BJ (cell line): ENCODE data around the gene PCDHGA3. TPM values are rescaled to one million over a fixed set of nuclear protein-coding genes. Genes with fewer than 3 reads are reported as not detected.

Experiments used
- CTCF ChIA-PET: fragments of 350-600 bp; formaldehyde crosslinking; extraction: SDS; loops from one replicate; lab custom pipeline; 2021; ENCODE audit warnings: antibody characterized with exemption, inconsistent platforms; lab: Yijun Ruan, JAX
- POLR2A ChIA-PET: fragments of 300-600 bp; sonication (Branson Sonifier 250); formaldehyde crosslinking; extraction: SDS; loops from one replicate; lab custom pipeline; 2021; ENCODE audit warnings: antibody characterized with exemption; lab: Charles Lee
- DNase-seq: peaks from one replicate; pipeline ENCODE4 v3.0.0-alpha.2; 2011; ENCODE audit warnings: low read depth
- H3K27me3 ChIP-seq: 2 replicates; pipeline ENCODE4 v1.6.0; 2011; ENCODE audit warnings: low read length; ENCODE audit not compliant: control insufficient read depth, insufficient read depth
- H3K36me3 ChIP-seq: 2 replicates; pipeline ENCODE4 v1.5.1; 2011; ENCODE audit warnings: low read length; ENCODE audit not compliant: control insufficient read depth, insufficient read depth
- H3K4me3 ChIP-seq: 2 replicates; pipeline ENCODE4 v1.5.1; 2011; ENCODE audit warnings: low read depth, mild to moderate bottlenecking, control low read depth, low read length
- polyA plus RNA-seq: library from polyadenylated mRNA; depleted of rRNA; stranded (reverse); fragments of >200 nt; gene quantifications from 2 replicates; pipeline ENCODE4 v1.2.3, GENCODE V29; 2011
- TF ChIP-seq, protein P1 (sequence below): IDR thresholded peaks from 2 replicates; pipeline ENCODE4 v1.5.1; 2011; ENCODE audit warnings: low read depth, mild to moderate bottlenecking, control low read depth, inconsistent platforms, low read length, moderate library complexity; ENCODE audit not compliant: insufficient read depth

PCDHGA3 gene
- polyA plus RNA-seq, 1 experiment: 2.5 TPM

DNA sequence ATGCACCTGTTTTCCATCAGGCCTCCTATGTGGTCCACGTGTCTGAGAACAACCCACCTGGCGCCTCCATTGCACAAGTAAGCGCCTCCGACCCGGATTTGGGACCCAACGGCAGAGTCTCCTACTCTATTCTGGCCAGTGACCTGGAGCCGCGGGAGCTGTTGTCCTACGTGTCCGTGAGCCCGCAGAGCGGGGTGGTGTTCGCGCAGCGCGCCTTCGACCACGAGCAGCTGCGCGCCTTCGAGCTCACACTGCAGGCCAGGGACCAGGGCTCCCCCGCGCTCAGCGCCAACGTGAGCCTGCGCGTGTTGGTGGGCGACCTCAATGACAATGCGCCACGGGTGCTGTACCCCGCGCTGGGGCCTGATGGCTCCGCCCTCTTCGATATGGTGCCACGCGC lies 8.0 kb downstream of the PCDHGA3 start:
- no peak for DNase-seq
- no peaks in the 10 kb centered on the region for H3K27me3 ChIP-seq
- no peaks in the 10 kb centered on the region for H3K36me3 ChIP-seq
- TF ChIP-seq, protein P1, sequence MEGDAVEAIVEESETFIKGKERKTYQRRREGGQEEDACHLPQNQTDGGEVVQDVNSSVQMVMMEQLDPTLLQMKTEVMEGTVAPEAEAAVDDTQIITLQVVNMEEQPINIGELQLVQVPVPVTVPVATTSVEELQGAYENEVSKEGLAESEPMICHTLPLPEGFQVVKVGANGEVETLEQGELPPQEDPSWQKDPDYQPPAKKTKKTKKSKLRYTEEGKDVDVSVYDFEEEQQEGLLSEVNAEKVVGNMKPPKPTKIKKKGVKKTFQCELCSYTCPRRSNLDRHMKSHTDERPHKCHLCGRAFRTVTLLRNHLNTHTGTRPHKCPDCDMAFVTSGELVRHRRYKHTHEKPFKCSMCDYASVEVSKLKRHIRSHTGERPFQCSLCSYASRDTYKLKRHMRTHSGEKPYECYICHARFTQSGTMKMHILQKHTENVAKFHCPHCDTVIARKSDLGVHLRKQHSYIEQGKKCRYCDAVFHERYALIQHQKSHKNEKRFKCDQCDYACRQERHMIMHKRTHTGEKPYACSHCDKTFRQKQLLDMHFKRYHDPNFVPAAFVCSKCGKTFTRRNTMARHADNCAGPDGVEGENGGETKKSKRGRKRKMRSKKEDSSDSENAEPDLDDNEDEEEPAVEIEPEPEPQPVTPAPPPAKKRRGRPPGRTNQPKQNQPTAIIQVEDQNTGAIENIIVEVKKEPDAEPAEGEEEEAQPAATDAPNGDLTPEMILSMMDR: no peak
- CTCF ChIA-PET: interaction anchor here (1.2 to 3.1 kb wide), 3 partner anchors 18 to 213 kb away, joined by 3 to 20 read pairs (median 4); partner anchors contain the start of gene PCDHGB3
- H3K4me3 ChIP-seq: no peak overlapping the region
- POLR2A ChIA-PET: no interaction called here

DNA sequence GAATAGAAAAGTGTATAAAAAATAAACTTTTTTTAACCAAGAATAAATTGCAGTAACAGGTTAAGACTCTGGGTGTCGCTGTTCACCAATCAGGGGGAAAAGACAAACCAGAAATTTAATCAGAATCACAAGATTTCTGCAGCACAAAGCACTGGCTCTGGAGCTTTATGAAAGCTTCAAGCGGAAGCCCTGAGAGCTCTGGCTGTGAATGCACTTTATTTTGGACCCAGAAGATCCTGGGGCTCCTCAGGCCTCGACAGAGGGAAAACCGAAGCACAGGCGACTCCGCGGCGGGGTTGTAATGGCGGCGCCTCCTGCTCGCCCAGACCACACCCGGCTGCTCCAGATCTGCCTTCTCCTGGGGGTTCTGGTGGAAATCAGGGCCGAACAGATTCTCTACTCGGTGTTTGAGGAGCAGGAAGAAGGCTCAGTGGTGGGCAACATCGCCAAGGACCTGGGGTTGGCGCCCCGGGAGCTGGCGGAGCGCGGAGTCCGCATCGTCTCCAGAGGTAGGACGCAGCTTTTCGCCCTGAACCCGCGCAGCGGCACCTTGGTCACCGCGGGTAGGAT lies 11.4 kb downstream of the PCDHGA3 start, which contains the start of gene PCDHGA4:
Gene PCDHGA4, plus strand, starts transcription at position 122 of the 570 bp plus-strand sequence. Its CDS starts 87 bp downstream, at position 209.
- no peak for DNase-seq
- H3K36me3 ChIP-seq: no peaks in the 10 kb centered on the region
- ChIA-PET POLR2A (no interaction called here), CTCF (interaction anchor here (1.0 to 3.1 kb wide), 18 partner anchors 8 to 212 kb away, joined by 3 to 16 read pairs (median 5); partner anchors contain the start of genes PCDHGA10, PCDHGA2, PCDHGA3 and PCDHGA5)
- no peaks in the 10 kb centered on the region for H3K27me3 ChIP-seq
- TF ChIP-seq, protein P1: peak; percentile 38
- peak within 1 kb of the TSS; percentile 36 for H3K4me3 ChIP-seq

DNA sequence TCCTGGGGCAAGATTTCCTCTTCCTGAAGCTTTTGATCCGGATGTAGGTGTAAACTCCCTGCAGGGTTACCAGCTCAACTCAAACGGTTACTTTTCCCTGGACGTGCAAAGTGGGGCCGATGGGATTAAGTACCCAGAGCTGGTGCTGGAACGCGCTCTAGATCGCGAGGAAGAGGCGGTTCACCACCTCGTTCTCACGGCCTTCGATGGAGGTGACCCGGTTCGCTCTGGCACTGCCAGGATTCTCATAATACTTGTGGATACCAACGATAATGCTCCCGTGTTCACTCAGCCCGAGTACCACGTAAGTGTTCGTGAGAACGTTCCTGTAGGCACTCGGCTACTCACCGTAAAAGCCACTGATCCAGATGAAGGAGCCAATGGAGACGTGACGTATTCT lies 12.0 kb downstream of the PCDHGA3 start:
- Histone ChIP-seq H3K4me3 (no peak overlapping the region), H3K27me3 (no peaks in the 10 kb centered on the region), H3K36me3 (no peaks in the 10 kb centered on the region)
- TF ChIP-seq, protein P1: no peak
- CTCF ChIA-PET: interaction anchor here (1.0 to 3.1 kb wide), 18 partner anchors 9 to 211 kb away, joined by 3 to 16 read pairs (median 5); partner anchors contain the start of genes PCDHGA10, PCDHGA2, PCDHGA3 and PCDHGA5
- POLR2A ChIA-PET: no interaction called here
- DNase-seq: no peak

DNA sequence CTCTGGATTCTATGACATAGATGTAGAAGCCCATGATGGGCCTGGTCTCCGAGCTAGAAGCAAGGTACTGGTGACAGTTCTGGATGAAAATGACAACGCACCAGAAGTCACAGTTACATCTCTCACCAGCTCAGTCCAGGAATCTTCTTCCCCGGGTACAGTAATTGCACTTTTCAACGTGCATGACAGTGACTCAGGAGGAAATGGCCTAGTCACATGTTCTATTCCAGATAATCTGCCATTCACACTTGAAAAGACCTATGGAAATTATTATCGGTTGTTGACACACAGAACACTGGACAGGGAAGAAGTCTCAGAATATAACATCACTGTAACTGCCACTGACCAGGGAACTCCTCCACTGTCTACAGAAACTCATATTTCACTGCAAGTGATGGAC lies 12.5 kb downstream of the PCDHGA3 start:
- H3K36me3 ChIP-seq: no peaks in the 10 kb centered on the region
- H3K4me3 ChIP-seq: no peak overlapping the region
- H3K27me3 ChIP-seq: no peaks in the 10 kb centered on the region
- TF ChIP-seq, protein P1: no peak
- POLR2A ChIA-PET: no interaction called here
- CTCF ChIA-PET: interaction anchor here (1.1 to 3.1 kb wide), 13 partner anchors 8 to 211 kb away, joined by 3 to 16 read pairs (median 5); partner anchors contain the start of genes PCDHGA10, PCDHGA2, PCDHGA3 and PCDHGA5
- DNase-seq: no peak

DNA sequence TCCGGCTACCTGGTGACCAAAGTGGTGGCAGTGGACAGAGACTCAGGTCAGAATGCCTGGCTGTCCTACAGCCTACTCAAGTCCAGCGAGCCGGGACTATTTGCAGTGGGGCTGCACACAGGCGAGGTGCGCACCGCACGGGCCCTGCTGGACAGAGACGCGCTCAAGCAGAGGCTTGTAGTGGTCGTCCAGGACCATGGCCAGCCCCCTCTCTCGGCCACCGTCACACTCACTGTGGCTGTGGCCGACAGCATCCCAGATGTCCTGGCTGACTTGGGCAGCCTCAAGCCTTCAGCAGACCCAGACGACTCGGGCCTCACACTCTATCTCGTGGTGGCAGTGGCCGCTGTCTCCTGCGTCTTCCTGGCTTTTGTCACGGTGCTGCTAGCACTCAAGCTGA lies 13.3 kb downstream of the PCDHGA3 start:
- Histone ChIP-seq H3K27me3 (0 out of 2 replicates have a peak, but pooled peaks cover 2% of the 10 kb centered on the region), H3K36me3 (no peaks in the 10 kb centered on the region), H3K4me3 (no peak overlapping the region)
- ChIA-PET POLR2A (no interaction called here), CTCF (interaction anchor here (1.0 to 2.7 kb wide), 4 partner anchors 13 to 210 kb away, joined by 3 to 11 read pairs (median 10); partner anchors contain the start of gene PCDHGB3)
- DNase-seq: no peak
- TF ChIP-seq, protein P1: no peak
